Bone marrow (tissue), 2 donors: ENCODE results near the gene TMPRSS5.
"Not testable (repeated sequence)": the region's sequence is repeated elsewhere in the genome, so short reads cannot be mapped to it uniquely, and the experiment has no call there.

Source experiments
- DNase-seq, 2 donors: peaks; one replicate each; lab custom pipeline; 2025; lab: John Stamatoyannopoulos, UW

Gene TMPRSS5

DNA sequence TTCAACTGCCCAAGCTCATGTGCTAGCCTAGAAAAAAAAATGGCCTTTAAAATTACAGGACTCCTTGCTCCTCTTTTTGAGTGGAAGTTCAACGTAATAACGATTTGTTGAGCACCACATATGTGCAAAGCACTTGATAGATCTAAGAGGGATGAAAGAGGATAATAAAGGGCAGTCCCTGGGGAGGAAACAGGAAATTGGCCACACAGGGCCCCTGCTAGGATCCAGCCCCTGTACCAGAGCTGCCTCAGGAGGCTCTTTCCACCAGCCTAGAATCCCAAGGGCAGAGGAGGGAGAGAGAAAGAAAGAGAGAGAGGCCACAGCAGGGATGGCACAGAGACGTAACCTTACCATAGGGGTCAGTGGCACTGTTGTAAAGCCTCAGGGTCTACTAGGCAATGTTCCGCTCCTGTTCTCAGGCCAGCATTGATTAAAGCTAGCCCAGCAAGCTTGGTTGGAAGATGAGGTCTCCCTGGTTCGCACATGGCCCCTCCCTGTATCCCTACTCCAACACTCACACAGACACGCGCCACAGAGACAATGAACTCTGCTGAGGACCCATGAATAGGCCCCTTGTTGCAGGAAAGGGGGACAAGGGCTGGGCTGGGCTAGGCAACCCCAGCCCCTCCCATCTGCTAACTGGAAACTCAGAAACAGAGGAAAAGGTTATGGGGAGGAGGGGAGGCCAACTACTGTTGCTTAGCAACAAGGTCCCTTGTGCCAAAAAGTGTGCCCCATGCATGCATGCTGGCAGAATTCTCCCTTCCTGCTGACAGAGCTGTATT, at the start of gene TMPRSS5:
TSS of gene TMPRSS5 (minus strand) at position 438 of the 785 bp plus-strand sequence. CDS start at position 354, 84 bp downstream.
- no peak for DNase-seq

DNA sequence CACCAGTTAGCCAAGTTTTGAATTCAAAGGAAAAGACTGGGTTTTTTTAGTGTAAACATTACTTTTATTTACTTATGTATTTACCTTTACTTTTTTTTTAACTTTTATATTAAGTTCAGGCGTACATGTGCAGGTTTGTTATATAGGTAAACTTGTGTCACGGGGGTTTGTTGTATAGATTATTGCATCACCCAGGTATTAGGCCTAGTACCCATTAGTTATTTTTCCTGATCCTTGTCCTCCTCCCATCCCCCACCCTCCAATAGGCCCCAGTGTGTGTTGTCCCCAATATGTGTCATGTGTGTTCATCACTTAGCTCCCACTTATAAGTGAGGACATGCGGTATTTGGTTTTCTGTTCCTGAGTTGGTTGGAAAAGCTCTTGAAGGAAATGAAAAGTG, 46.8 kb upstream of the TMPRSS5 start:
- DNase-seq, result no peak

DNA sequence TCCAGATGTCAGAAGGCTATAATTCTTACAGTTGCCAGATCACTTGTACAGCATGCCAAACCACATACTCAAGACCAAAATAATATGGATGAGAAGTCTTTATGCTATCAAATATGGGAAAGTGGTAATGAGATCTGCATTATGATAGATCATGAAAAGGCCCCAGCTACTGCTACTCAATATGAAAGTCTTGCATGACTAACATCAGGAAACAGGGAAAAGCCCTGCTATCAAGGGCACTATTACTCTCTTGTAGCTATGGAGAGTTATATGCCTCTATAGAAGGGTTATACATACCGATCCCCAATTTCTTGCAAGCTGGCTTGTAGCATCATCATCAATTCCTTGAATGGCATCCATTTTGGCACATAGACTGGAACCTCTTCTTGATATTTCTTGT, 30.2 kb upstream of the TMPRSS5 start:
- no peak for DNase-seq

DNA sequence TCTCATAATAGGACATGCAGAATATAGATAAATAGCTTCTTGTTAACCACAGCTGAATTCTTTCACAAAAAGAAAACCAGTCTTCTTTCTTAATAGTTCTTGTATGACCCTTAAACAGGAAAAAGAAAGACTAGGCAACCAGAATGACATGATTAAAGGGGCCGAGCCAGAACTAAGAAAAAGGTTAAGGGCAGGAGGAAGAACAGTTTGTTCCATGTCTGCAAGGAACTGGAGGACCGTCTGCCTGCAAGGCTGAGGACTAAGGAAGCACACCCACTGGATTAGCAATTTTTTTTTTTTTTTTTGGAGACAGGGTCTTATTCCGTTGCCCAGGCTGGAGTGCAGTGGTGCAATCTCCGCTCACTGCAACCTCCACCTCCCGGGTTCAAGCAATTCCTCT, 26.0 kb upstream of the TMPRSS5 start:
- DNase-seq, result no peak

DNA sequence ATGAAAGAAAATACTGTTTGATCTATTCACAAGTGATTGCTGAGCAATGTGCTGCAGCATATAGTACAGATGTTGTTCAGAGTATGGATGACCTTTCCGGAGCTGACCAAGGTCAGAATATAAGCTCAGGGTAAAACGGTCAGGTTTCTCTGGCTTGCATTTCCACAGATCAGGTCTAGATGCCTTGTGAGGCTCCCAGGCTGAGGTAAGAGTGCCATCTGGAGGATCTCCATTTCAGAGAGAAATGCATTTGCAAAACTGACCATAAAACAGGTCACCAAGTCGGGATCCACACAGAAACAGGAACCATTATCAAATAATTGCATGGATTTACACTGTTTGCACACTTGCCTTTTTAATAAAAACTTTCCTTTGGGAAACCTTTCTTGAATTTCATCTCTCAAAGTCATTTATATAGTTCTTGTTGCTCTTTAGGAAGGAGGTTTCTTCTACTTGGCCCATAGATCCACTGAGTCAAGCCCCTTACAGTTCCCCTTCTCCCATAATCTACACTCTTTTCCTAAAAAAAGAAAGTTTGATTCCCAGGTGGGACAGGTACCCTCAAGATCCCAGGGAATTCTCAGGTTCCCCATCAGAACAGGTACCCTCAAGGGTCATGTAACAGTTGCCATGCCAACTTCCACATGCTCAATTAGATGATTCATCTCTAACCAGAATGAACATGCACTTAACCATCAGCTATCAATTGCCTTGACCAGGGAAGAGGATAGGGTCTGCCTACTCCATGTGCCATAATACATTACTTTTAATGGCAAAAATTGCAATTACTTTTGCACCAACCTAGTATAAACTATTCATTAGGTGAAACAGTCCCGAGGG, 25.0 kb upstream of the TMPRSS5 start:
- no peak for DNase-seq

DNA sequence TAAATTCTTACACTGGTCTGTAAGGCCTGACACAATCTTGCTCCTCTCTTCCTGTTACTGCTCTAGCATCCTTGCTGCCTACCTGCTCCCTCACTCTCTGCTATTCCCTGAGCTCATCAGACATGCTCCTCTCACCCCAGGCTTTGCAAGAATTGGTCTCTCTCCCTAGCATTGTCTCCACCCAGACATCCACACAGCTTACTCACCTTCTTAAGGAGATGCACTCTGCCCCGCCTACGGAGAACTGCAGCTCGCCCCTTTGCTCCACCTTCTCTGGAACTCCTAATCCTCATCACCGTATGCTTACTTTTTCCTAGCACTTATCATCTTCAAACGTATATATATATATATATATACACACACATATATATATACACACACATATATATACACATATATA, 23.3 kb upstream of the TMPRSS5 start:
- no peak for DNase-seq

DNA sequence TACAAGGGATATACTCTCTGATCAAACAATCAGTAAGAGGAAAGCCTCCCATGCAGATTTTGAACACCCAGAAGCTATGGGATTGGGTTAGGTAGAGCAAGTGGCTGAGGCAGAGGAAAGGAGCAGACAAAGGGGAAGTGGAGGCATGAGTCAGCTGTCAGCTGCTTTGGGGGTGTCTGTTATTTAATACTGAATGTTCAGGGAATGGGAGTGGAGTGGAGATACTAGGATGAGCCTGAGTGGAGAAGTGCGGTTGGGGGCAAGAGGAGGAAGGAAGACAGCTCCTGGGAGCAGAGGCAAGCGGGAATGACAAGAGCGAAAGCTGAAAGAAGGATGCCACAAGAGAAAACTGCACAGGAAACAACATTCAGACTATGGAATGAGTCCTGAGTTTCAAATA, 22.7 kb upstream of the TMPRSS5 start:
- DNase-seq, result peak in 1 of 2 donors; percentile 81

DNA sequence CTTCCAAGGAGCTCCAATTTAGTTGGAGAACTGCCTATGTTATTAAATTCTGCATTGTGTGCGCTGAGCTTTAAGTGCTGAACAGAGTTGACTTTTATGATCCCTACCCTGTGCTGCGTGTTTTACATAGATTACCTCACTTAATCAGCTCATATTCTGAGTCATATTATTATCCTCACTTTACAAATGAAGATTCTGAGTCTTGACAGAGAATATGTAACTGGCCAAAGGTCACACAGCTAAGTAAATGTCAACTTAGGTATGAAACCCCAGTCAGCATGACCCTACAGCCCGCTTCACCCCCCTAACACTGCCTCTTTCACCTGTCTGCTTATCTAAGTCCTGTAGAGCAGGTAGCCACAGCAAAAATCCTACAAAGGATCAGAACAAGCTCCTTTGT, 19.8 kb upstream of the TMPRSS5 start:
- DNase-seq, result no peak

DNA sequence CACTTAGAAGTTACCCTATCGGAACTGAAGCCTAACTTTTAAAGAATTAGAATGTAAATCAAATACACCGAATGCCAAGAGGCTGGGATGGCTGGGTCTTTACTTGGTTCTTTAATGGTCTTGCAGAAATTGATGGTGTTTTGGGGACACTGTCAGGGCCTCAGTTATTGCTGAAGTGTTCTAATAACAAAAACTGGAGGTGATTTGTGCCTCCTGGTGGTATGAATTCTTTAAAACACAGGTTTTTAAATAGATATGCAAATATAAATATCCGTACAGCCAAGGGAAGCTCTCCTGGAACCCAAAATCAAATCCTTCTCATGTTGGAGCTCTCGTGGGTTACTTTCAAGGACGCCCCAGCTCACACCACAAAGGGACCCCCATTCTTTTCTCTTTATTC, 19.3 kb upstream of the TMPRSS5 start:
- no peak for DNase-seq

DNA sequence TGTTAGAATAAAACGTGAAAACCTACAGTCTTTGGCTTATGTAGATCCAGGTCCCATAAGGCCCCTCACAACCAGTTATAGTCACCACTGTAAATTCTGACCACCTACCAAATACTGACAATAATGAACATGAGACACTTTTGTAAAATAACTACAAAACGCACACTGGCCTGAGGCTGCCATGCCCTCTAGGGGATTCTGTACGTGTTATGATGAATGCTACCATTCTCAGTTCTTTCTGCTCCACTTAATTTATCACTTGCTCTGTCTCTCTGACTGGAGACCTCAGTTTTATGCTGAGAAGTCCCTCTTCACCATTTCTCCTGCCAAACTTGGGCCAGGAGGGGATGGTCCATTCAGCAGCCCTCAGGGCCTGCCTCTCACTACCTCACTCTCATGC, 18.7 kb upstream of the TMPRSS5 start:
- DNase-seq, result no peak

DNA sequence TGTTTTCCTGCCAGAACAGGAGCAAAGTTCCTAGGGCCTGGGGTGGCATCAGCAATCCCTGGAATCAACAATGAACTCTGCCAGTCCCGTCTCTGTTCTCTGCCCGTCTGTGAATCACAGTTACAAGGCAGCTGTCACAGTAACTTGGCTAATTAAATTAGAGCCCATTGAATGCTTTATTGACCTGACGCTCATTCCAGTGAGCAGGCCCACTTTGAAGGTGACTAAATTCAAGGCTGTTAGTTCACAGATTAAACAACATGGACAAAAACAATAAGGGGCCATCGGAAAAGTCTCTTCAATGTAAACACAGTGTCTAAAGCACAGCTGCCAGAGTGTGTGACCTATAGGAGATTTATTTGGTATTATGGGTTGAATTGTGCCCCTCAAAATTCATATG, 17.7 kb upstream of the TMPRSS5 start:
- no peak for DNase-seq

DNA sequence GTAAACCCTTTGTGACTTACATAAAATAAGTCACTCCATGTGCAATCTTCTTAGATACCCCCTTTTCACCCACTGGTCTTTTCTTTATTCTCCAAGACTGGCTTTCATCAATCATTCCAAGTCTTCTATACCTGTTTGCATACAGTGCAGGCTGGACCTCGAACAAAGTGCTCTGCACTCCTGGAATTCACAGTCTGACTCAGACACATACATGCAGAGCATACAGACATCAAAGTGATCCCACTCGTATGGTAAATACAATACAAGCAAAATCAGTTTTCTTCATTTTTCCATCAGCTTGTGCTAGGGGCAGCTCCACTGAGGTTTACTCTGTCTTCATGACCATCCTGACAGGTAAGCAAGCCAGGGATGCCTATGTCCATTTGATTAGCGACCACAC, 16.8 kb upstream of the TMPRSS5 start:
- DNase-seq, result no peak

DNA sequence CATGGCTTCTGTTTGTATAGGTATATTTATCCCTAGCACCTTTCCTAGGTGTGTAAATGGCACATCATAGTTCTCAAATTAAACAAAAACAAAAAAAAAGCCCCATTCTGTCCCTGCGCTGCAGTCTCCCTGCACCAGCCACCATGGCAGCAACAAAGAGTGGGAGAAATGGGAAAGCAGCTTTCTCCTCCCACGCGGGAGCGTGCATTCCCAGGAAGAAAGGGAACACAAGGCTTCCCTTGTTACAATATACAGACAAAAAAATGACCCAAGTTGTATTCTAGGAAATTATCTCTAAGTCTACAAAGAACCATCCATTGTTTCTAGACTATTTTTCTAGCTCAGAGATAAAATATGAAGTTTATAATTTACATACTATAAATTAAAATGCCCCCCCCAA, 16.1 kb upstream of the TMPRSS5 start:
- no peak for DNase-seq

DNA sequence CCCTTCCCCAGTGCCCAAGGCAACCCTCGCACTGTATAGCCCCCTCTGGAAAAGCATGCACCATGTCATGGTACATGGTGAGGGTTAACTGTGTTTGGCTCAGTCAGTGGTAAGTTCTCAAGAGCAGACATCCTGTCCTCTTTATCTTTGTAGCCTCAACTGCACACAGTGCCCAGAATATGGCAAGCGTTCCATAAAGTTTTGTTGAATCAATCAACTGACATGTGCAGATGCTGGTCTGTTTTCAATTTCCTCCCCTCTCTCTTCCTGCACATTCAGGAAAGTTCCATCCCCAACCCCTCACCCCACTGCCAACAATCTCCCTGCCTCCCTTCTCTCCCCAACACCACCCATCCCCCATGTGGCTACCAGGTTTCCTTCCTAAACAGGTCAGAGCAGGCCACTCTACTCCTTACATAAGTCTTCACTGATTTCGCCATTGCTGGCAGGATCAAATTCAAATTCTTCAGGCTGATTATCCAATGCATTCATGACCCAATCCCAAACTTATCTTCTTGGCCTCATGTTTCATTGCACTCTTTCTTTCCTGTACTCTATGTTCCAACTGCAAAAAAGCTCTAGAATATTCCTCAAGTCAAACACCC, 15.5 kb upstream of the TMPRSS5 start:
- DNase-seq, result no peak

DNA sequence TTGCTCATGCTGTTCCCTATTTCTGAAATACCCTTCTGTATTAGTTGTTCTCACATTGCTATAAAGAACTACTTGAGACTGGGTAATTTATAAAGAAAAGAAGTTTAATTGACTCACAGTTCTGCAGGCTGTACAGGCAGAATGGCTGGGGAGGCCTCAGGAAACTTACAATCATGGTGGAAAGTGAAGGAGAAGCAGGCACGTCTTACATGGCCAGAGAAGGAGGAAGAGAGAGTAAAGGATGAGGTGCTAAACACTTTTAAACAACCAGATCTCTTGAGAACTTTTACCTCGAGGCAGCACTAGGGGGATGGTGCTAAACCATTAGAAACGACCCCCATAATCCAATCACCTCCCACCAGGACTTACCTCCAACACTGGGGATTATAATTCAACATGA, 14.4 kb upstream of the TMPRSS5 start:
- not testable (repeated sequence) for DNase-seq

DNA sequence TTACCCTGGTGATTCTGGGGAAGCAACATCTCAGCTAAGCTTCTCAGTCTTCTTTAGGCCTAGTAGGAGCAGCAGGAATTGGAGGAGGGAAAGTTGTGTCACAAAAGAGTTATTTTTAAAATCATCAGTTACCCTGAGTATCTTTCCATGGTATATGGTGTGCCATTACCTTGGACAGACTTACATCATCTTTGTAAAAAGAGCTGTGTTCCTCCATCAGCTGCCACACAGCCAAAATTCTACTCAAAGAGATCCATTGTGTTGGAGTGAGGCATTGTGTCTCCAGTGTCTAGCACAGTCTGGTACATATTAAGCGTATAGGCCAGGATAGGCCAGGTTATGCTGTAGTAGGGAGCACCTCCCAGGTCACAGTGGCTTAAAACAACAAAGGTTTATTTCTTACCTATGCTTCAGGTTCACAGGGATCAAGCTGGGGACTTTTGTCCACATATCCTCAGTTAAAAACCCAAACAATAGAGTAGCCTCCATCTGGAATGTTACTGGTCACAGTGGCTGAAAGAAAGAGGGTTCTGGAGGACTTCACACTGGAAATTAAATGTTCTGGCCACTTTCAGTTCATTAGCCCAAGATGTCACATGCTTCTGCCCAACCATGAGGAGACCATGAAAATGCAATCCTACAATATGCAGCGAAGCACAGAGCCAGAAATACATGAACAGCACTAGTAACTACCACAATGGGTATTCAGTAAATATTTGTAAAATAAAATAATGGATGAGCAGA, 9.9 kb upstream of the TMPRSS5 start:
- DNase-seq, result no peak

DNA sequence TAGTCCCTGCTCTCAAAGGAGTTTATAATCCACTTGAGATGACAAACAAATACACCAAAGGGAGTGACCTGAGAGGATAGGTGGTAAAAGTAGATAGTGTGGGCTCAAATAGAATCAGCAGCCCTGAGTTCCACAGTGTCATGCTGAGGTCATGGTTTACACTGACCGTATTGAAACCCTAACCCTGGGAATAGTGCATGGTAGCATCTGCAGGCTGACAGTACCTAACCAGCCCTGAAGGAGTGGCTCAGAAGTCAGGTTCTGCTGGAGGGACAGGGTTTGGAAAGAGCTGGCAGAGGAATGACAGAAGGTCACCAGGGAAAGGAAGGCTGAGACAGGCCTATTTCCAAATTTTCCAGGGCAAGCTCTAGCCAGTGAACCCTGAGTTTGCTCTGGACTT, 9.2 kb upstream of the TMPRSS5 start:
- no peak for DNase-seq

DNA sequence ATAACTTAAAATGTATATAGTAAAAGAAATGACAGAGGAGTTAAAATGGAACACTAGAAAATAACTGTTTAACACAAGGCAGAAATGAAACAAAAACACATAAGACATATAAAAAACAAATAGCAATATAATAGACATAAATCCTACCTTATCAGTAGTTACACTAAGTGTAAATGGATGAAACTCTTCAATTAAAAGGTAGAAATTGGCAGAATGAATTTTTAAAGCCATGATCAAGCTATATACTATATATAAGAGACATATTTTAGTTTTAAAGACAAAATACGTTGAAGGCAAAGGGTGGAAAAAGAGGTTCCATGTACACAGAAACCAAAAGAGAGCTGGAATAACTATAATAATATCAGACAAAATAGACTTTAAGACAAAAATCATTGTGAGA, 4.9 kb upstream of the TMPRSS5 start:
- DNase-seq, result no peak

DNA sequence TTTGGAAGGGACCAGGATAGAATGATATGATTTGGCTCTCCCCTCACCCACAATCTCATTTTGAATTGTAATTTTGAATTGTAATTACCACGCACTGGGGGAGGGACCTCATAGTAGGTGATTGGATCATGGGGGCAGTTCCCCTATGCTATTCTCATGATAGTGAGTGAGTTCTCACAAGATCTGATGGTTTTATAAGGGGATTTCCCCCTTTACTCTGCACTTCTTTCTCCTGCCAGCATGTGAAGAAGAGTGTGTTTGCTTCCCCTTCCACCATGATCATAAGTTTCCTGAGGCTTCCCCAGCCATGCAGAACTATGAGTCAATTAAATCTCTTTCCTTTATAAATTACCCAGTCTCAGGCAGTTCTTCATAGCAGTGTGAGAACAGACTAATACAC, 2.6 kb downstream of the TMPRSS5 start:
- DNase-seq, result not testable (repeated sequence)

DNA sequence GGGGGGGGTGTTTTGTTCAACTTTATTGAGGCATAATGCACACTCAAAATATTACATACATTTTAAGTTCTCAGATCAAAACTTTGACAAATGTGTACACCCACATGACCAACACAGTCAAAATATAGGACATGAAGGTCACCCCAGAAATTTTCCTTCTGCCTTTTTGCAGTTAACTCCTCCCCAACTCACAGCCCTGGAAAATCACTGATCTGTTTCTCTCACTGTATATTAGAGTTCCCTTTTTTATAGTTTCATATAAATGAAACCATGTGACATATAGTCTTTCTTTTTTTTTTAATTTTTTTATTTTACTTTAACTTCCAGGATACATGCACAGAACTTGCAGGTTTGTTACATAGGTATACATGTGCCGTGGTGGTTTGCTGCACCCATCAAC, 4.6 kb downstream of the TMPRSS5 start:
- DNase-seq, result no peak

DNA sequence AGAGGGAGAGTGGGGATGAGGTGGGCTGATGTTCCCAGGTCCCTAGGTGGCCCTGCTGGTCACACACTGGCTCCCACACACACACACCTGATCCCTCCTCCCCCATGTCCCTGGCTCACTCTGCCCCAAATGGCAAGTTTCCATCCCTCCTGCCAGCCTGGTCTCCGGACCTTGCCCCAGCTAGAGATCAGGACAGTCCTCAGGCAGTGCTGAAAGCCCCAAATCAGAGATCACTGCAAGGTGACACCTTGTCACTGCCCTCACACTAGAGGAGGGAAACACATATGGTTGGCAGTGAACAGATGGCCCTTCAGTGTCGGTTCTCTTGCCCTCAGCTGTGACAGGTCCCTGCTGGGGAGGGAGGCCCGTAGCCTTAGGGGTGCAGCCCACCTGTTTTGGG, 7.6 kb downstream of the TMPRSS5 start:
- DNase-seq, result no peak

DNA sequence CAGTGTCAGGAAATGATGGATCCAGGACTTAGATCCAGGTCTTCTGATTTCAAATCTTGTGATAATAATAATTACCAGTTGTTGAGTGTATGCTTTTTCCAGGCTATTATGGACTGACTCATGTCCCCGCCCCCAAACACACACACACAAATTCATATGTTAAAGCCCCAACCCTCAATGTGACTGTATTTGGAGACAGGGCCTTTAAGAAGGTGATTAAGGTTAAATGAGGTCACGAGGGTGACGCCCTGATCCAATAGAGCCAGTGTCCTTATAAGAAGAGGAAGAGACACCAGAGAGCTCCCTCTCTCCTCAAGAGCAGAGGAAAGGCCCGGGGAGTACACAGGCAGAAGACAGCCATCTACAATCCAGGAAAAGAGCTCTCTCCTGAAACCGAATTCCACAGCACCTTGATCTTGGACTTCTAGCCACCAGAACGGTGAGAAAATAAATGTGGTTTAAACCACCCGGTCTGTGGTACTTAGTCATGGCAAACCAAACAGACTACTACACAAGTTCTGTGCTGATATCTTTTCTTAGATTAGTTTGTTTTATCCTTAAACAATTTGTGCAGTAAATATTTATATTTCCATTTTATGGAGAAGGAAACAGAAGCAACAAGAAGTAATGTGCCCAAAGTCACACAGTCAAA, 8.2 kb downstream of the TMPRSS5 start:
- no peak for DNase-seq
